ENCODE measurements around the gene NMNAT2. TPM values are rescaled to one million over a fixed set of nuclear protein-coding genes. Genes with fewer than 3 reads are reported as not detected.

NMNAT2 gene
- total and polyA plus RNA-seq, 2 donors from 2014 or later, result 0.17 to 2.0 TPM

DNA sequence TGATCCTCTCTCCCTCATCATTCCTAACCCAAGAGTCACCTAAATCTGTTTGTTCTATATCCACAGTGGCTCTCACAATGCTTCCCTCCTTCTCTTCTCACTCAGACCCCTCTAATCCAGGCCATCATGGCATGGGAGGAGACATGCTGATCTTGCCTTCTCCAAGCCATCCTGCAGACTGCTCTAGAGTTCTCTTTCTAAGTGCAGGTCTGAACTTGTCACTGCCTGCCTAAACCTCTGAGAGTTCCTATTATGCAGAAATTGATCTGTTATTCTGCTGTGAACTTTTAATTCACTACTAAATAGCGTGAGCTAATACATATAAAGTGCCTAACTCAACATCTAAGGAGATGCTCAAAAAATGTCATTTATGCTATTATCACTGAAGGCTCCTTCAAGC, 205.3 kb downstream of the NMNAT2 start:
- no peaks in the 10 kb centered on the region for H3K4me1 ChIP-seq (ENCODE audit: control insufficient read depth in 2 of 3, insufficient read depth in 2 of 3, low read depth in 1 of 3, low read length in 3 of 3)
- H3K36me3 ChIP-seq (ENCODE audit: control insufficient read depth in 2 of 3, insufficient read depth in 3 of 3, low read length in 3 of 3), result no peaks in the 10 kb centered on the region
- H3K9ac ChIP-seq (ENCODE audit: low read length in 3 of 3), result no peak overlapping the region
- H3K27me3 ChIP-seq (ENCODE audit: control insufficient read depth, insufficient read depth, low read length), result no peaks in the 10 kb centered on the region
- intact Hi-C loops (cut with DNase I), result no loop called here
- H3K4me3 ChIP-seq (ENCODE audit: low read length in 3 of 3), result no peak overlapping the region
- TF ChIP-seq, protein P1, sequence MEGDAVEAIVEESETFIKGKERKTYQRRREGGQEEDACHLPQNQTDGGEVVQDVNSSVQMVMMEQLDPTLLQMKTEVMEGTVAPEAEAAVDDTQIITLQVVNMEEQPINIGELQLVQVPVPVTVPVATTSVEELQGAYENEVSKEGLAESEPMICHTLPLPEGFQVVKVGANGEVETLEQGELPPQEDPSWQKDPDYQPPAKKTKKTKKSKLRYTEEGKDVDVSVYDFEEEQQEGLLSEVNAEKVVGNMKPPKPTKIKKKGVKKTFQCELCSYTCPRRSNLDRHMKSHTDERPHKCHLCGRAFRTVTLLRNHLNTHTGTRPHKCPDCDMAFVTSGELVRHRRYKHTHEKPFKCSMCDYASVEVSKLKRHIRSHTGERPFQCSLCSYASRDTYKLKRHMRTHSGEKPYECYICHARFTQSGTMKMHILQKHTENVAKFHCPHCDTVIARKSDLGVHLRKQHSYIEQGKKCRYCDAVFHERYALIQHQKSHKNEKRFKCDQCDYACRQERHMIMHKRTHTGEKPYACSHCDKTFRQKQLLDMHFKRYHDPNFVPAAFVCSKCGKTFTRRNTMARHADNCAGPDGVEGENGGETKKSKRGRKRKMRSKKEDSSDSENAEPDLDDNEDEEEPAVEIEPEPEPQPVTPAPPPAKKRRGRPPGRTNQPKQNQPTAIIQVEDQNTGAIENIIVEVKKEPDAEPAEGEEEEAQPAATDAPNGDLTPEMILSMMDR (IDR thresholded peaks at IDR 0.05; ENCODE audit: borderline replicate concordance, extremely low read depth, insufficient read depth), result no peak
- FAIRE-seq (no peak), DNase-seq (no peak)
- H3K9me3 ChIP-seq (ENCODE audit: control insufficient read depth in 2 of 3, insufficient read depth in 1 of 3, low read length in 3 of 3), result no peaks in the 10 kb centered on the region
- no peak overlapping the region for H3K27ac ChIP-seq (ENCODE audit: low read depth in 2 of 2, low read length in 2 of 2)

DNA sequence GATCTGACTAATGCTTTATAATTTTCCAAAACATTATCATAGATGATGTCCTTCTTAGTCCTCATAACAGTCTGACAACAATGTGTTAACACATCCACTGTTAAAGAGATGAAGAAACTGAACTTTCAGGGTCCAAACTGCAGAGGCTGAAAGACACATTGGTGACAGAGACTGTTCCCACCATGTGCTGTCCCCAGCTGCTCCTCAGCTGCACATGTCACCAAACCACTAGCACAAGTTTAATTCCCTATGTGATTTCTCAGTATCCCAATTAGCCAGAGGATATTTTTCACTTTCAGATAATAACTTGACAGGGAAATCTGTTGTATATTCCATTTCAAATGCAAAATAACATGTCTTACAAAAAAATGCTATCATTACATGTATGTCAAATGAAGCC, 207.5 kb downstream of the NMNAT2 start:
- no peaks in the 10 kb centered on the region for H3K9me3 ChIP-seq (ENCODE audit: control insufficient read depth in 2 of 3, insufficient read depth in 1 of 3, low read length in 3 of 3)
- intact Hi-C loops (cut with DNase I), result no loop called here
- H3K27ac ChIP-seq (ENCODE audit: low read depth in 2 of 2, low read length in 2 of 2), result no peak overlapping the region
- H3K9ac ChIP-seq (ENCODE audit: low read length in 3 of 3), result no peak overlapping the region
- DNase-seq, result no peak
- no peak overlapping the region for H3K4me3 ChIP-seq (ENCODE audit: low read length in 3 of 3)
- FAIRE-seq, result no peak
- no peaks in the 10 kb centered on the region for H3K36me3 ChIP-seq (ENCODE audit: control insufficient read depth in 2 of 3, insufficient read depth in 3 of 3, low read length in 3 of 3)
- TF ChIP-seq, protein P1 (IDR thresholded peaks at IDR 0.05; ENCODE audit: borderline replicate concordance, extremely low read depth, insufficient read depth), result no peak
- no peaks in the 10 kb centered on the region for H3K27me3 ChIP-seq (ENCODE audit: control insufficient read depth, insufficient read depth, low read length)
- no peaks in the 10 kb centered on the region for H3K4me1 ChIP-seq (ENCODE audit: control insufficient read depth in 2 of 3, insufficient read depth in 2 of 3, low read depth in 1 of 3, low read length in 3 of 3)

DNA sequence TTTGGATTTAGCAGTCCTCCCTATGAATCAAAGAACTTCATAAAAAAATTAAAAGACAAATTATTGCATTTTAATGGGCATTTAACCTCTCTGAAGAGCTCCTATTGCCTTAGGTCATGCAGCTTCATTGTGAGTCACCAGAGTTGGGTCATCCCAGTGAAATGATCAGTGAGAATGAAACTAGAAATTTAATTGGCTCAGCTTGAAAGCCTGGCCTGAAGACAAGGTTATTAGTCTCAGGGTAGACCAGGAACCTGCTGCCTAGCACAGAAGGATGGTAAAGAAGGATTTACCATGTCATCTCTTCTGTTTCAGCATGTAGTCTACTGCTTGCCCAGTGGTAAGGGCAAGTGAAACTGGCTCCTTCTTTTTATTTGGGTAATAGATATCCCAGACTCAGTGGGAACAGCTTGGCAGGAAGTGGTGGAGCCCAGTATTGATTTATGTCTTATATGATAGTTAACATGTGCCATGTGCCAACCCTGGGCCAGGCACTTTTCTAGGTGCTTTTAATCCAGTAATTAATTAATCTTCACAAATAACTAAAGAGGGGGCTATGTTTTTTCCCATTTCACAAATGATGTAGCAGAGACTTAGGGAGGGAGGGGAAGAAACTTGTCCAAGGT, 208.5 kb downstream of the NMNAT2 start:
- no peaks in the 10 kb centered on the region for H3K9me3 ChIP-seq (ENCODE audit: control insufficient read depth in 2 of 3, insufficient read depth in 1 of 3, low read length in 3 of 3)
- no peaks in the 10 kb centered on the region for H3K27me3 ChIP-seq (ENCODE audit: control insufficient read depth, insufficient read depth, low read length)
- intact Hi-C loops (cut with DNase I), result no loop called here
- DNase-seq (no peak), FAIRE-seq (no peak)
- H3K36me3 ChIP-seq (ENCODE audit: control insufficient read depth in 2 of 3, insufficient read depth in 3 of 3, low read length in 3 of 3), result no peaks in the 10 kb centered on the region
- no peaks in the 10 kb centered on the region for H3K4me1 ChIP-seq (ENCODE audit: control insufficient read depth in 2 of 3, insufficient read depth in 2 of 3, low read depth in 1 of 3, low read length in 3 of 3)
- H3K27ac ChIP-seq (ENCODE audit: low read depth in 2 of 2, low read length in 2 of 2), result no peak overlapping the region
- H3K4me3 ChIP-seq (ENCODE audit: low read length in 3 of 3), result no peak overlapping the region
- no peak overlapping the region for H3K9ac ChIP-seq (ENCODE audit: low read length in 3 of 3)
- TF ChIP-seq, protein P1 (IDR thresholded peaks at IDR 0.05; ENCODE audit: borderline replicate concordance, extremely low read depth, insufficient read depth), result no peak
